IMR-90 (cell line): ENCODE data around the gene IMPG1. TPM values are rescaled to one million over a fixed set of nuclear protein-coding genes. Genes with fewer than 3 reads are reported as not detected.

ENCODE experiments used
- ATAC-seq: fragments of 200-7000 bp; cut with Tn5 transposase; 2 replicates; pipeline ENCODE4 v1.9.1; 2020; ENCODE audit warnings: low read depth, mild to moderate bottlenecking, moderate library complexity
- BruUV-seq: library from RNA; stranded (reverse); fragments of 400-500 nt; replicated peaks from 2 replicates; lab custom pipeline; 2021; lab: Mats Ljungman, UMichigan
- CTCF ChIA-PET: fragments of 300-600 bp; formaldehyde crosslinking; extraction: SDS; loops from one replicate; lab custom pipeline; 2021; ENCODE audit warnings: antibody characterized with exemption; lab: Yijun Ruan, JAX
- POLR2A ChIA-PET: fragments of 300-600 bp; sonication (Branson Sonifier 250); formaldehyde crosslinking; loops from one replicate; lab custom pipeline; 2022; ENCODE audit warnings: antibody characterized with exemption; ENCODE audit not compliant: unreplicated experiment; lab: Charles Lee
- DNase-seq: peaks from one replicate; pipeline ENCODE4 v3.0.0; 2013
- H2AFZ ChIP-seq: replicated peaks from 2 replicates; pipeline ENCODE3; 2013; ENCODE audit warnings: low read length, mild to moderate bottlenecking; ENCODE audit not compliant: poor library complexity
- H2AK5ac ChIP-seq: 2 replicates; pipeline ENCODE4 v1.6.1; 2013; ENCODE audit warnings: low read depth, low read length, inconsistent platforms
- H2AK9ac ChIP-seq: replicated peaks from 2 replicates; pipeline ENCODE3; 2013; ENCODE audit warnings: mild to moderate bottlenecking, low read depth, low read length, moderate library complexity; ENCODE audit not compliant: poor library complexity
- H2BK120ac ChIP-seq: 2 replicates; pipeline ENCODE4 v1.6.1; 2013; ENCODE audit warnings: low read depth, low read length, inconsistent platforms
- H2BK15ac ChIP-seq: 3 replicates; pipeline ENCODE4 v1.6.1; 2013; ENCODE audit warnings: low read depth, low read length, inconsistent platforms
- H2BK20ac ChIP-seq: 2 replicates; pipeline ENCODE4 v1.6.1; 2013; ENCODE audit warnings: low read depth, mild to moderate bottlenecking, inconsistent platforms, low read length, moderate library complexity
- H2BK5ac ChIP-seq: 2 replicates; pipeline ENCODE4 v1.6.1; 2013; ENCODE audit warnings: mild to moderate bottlenecking, low read depth, low read length, inconsistent platforms; ENCODE audit not compliant: poor library complexity, severe bottlenecking
- H3K14ac ChIP-seq: replicated peaks from 2 replicates; pipeline ENCODE4 v1.6.1; 2013; ENCODE audit warnings: low read depth, low read length, inconsistent platforms
- H3K18ac ChIP-seq: 2 replicates; pipeline ENCODE4 v1.6.1; 2013; ENCODE audit warnings: low read depth, low read length, control low read depth
- H3K23ac ChIP-seq: 2 replicates; pipeline ENCODE4 v1.6.1; 2013; ENCODE audit warnings: low read depth, low read length, inconsistent platforms
- H3K27ac ChIP-seq: 2 replicates; pipeline ENCODE4 v1.5.1; 2013; ENCODE audit warnings: mild to moderate bottlenecking, control low read depth, low read length; ENCODE audit not compliant: insufficient read depth
- H3K27me3 ChIP-seq: 2 replicates; pipeline ENCODE4 v1.6.1; 2013; ENCODE audit warnings: low read length; ENCODE audit not compliant: control insufficient read depth, insufficient read depth
- H3K36me3 ChIP-seq: 2 replicates; pipeline ENCODE4 v1.6.1; 2013; ENCODE audit warnings: low read length, mixed read lengths; ENCODE audit not compliant: control insufficient read depth, insufficient read depth
- H3K4ac ChIP-seq: 2 replicates; pipeline ENCODE4 v1.6.1; 2013; ENCODE audit warnings: low read depth, low read length, inconsistent platforms
- H3K4me1 ChIP-seq: 2 replicates; pipeline ENCODE4 v1.6.1; 2013; ENCODE audit warnings: low read length, mixed read lengths; ENCODE audit not compliant: control insufficient read depth, insufficient read depth
- H3K4me2 ChIP-seq: 2 replicates; pipeline ENCODE4 v1.6.1; 2013; ENCODE audit warnings: low read depth, mild to moderate bottlenecking, control low read depth, low read length, moderate library complexity
- H3K4me3 ChIP-seq: 2 replicates; pipeline ENCODE4 v1.5.1; 2013; ENCODE audit warnings: low read depth, mild to moderate bottlenecking, control low read depth, low read length, moderate library complexity; ENCODE audit not compliant: insufficient read depth
- H3K56ac ChIP-seq: 2 replicates; pipeline ENCODE4 v1.6.1; 2013; ENCODE audit warnings: low read length, inconsistent platforms; ENCODE audit not compliant: insufficient read depth; ENCODE audit errors: extremely low read depth
- H3K79me1 ChIP-seq, 2 experiments: 2 replicates each; pipeline ENCODE4 v1.6.1; 2013; ENCODE audit warnings: low read length in 2 of 2, inconsistent platforms in 1 of 2, low read depth in 1 of 2
- H3K9ac ChIP-seq: 2 replicates; pipeline ENCODE4 v1.6.1; 2013; ENCODE audit warnings: low read depth, low read length, control low read depth
- H3K9me1 ChIP-seq: 2 replicates; pipeline ENCODE4 v1.6.1; 2013; ENCODE audit warnings: low read length, inconsistent platforms; ENCODE audit not compliant: insufficient read depth
- H3K9me3 ChIP-seq: 2 replicates; pipeline ENCODE4 v1.6.1; 2013; ENCODE audit warnings: low read length; ENCODE audit not compliant: control insufficient read depth, insufficient read depth
- H4K20me1 ChIP-seq: 2 replicates; pipeline ENCODE4 v1.6.1; 2013; ENCODE audit warnings: low read length, inconsistent platforms; ENCODE audit not compliant: insufficient read depth
- H4K5ac ChIP-seq: 2 replicates; pipeline ENCODE4 v1.6.1; 2013; ENCODE audit warnings: mild to moderate bottlenecking, low read depth, low read length, control low read depth
- H4K8ac ChIP-seq, 2 experiments: 2 replicates each; pipeline ENCODE4 v1.6.1; 2013; ENCODE audit warnings: low read depth in 2 of 2, low read length in 2 of 2, control low read depth in 1 of 2, inconsistent platforms in 1 of 2
- H4K91ac ChIP-seq: 2 replicates; pipeline ENCODE4 v1.6.1; 2013; ENCODE audit warnings: low read depth, low read length, inconsistent platforms; ENCODE audit not compliant: insufficient read depth
- RAD21 ChIP-seq: IDR thresholded peaks from 2 replicates; pipeline ENCODE4 v1.6.1; 2012; ENCODE audit warnings: low read length, improper control_type of control experiment
- SMC3 ChIP-seq: fragments of 150-350 bp; IDR thresholded peaks from 2 replicates; pipeline ENCODE4 v1.6.1; 2016; ENCODE audit warnings: low read depth, mild to moderate bottlenecking, antibody characterized with exemption, low read length, moderate library complexity
- dilution Hi-C: fragments of 300-500 bp; cut with HindIII; formaldehyde crosslinking; loops from one replicate; pipeline ENCODE4 v1.14.3; 2018; ENCODE audit warnings: low sequenced_read_pairs; ENCODE audit not compliant: unreplicated experiment
- in situ Hi-C: fragments of 300-500 bp; cut with MboI; formaldehyde crosslinking; loops from 3 replicates; pipeline ENCODE4 v1.14.3; 2019; ENCODE audit warnings: low sequenced_read_pairs, inconsistent platforms, mixed read lengths
- intact Hi-C: fragments of 100-400 bp; cut with micrococcal nuclease; formaldehyde crosslinking; loops from 2 replicates; pipeline ENCODE4 v1.10.0; 2022
- polyA plus RNA-seq, 3 experiments: library from polyadenylated mRNA; depleted of rRNA; stranded (reverse); fragments of >200 nt; gene quantifications; 2 replicates each; pipeline ENCODE4 v1.2.3, GENCODE V29; 2012; ENCODE audit warnings: low replicate concordance in 1 of 3
- total RNA-seq: library from RNA; depleted of rRNA; stranded (reverse); fragments of >200 nt; gene quantifications from 2 replicates; pipeline ENCODE4 v1.2.3, GENCODE V29; 2012
- TF ChIP-seq, protein P1 (sequence below): fragments of 150-350 bp; IDR thresholded peaks from 2 replicates; pipeline ENCODE4 v1.6.1; 2016; ENCODE audit warnings: low read depth, mild to moderate bottlenecking, low read length, moderate library complexity, borderline replicate concordance

The IMPG1 gene
- total and polyA plus RNA-seq, 2 of the 4 experiments (the other 2 are of a cell fraction) = not detected

- TF ChIP-seq, protein P1, sequence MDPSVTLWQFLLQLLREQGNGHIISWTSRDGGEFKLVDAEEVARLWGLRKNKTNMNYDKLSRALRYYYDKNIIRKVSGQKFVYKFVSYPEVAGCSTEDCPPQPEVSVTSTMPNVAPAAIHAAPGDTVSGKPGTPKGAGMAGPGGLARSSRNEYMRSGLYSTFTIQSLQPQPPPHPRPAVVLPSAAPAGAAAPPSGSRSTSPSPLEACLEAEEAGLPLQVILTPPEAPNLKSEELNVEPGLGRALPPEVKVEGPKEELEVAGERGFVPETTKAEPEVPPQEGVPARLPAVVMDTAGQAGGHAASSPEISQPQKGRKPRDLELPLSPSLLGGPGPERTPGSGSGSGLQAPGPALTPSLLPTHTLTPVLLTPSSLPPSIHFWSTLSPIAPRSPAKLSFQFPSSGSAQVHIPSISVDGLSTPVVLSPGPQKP = no peak
Measured at GRCh38 chr6:75922226-75922625, 150.2 kb downstream of the IMPG1 start (continued).

GRCh38 chr6:75913040-75913439 is 159.4 kb downstream of the IMPG1 start:
- H3K23ac ChIP-seq = no peak overlapping the region
- ATAC-seq (no peak), DNase-seq (no peak)
- H2AFZ ChIP-seq = no peak overlapping the region
- no peak overlapping the region for H3K9ac ChIP-seq
- dilution Hi-C loops = no loop called here
- ChIA-PET CTCF (interaction anchor here (1.1 kb wide), 1 partner anchor 12 kb away, joined by 4 read pairs; no protein-coding TSS in a partner anchor), POLR2A (no interaction called here)
- in situ Hi-C loops = no loop called here
- H4K5ac ChIP-seq = no peak overlapping the region
- H3K9me1 ChIP-seq = peaks cover 3% of the 10 kb centered on the region; the same call in 1 of the 2 replicates
- no peak overlapping the region for H3K14ac ChIP-seq
- H3K27me3 ChIP-seq = no peaks in the 10 kb centered on the region
- no peak overlapping the region for H3K18ac ChIP-seq
- H4K20me1 ChIP-seq = no peaks in the 10 kb centered on the region
- H3K4ac ChIP-seq = no peak overlapping the region
- no peak overlapping the region for H2BK120ac ChIP-seq
- no peak overlapping the region for H3K4me3 ChIP-seq
- no TSS peak for BruUV-seq
- H3K36me3 ChIP-seq = peaks cover 6% of the 10 kb centered on the region
- TF ChIP-seq SMC3 (no peak), RAD21 (no peak)
- H3K56ac ChIP-seq = no peak overlapping the region
- no peak overlapping the region for H3K27ac ChIP-seq
- intact Hi-C loops = no loop called here
- no peak overlapping the region for H2BK20ac ChIP-seq
- H2BK5ac ChIP-seq = no peak overlapping the region
- no peak overlapping the region for H4K8ac ChIP-seq
- no peak overlapping the region for H3K4me2 ChIP-seq
- H2AK5ac ChIP-seq = no peak overlapping the region
- H3K4me1 ChIP-seq = no peaks in the 10 kb centered on the region
- H3K9me3 ChIP-seq = no peaks in the 10 kb centered on the region
- H2AK9ac ChIP-seq = no peak overlapping the region
- no peak overlapping the region for H2BK15ac ChIP-seq
- H3K79me1 ChIP-seq = no peaks in the 10 kb centered on the region
- H4K91ac ChIP-seq = no peak overlapping the region
